Breast epithelium (tissue), 4 donors: ENCODE results near the gene ARHGAP45. TPM values are rescaled to one million over a fixed set of nuclear protein-coding genes. Genes with fewer than 3 reads are reported as not detected.

Source experiments
- DNase-seq, 2 donors: peaks; one replicate each; pipeline ENCODE4 v3.0.0-alpha.2; 2019; ENCODE audit warnings: low spot score in 2 of 2
- H3K27ac ChIP-seq, 2 donors: fragments of 200-600 bp; sonication (generic) in 1 of 2; one replicate each; pipeline ENCODE4 v1.5.1; 2016 to 2019; ENCODE audit warnings: mild to moderate bottlenecking in 1 of 2
- H3K27me3 ChIP-seq, 2 donors: fragments of 200-600 bp; sonication (generic) in 1 of 2; one replicate each; pipeline versions ENCODE4 v1.5.1 to v1.6.0; 2017 to 2019; ENCODE audit warnings: control low read depth in 1 of 2, mild to moderate bottlenecking in 1 of 2
- H3K36me3 ChIP-seq: fragments of 200-600 bp; one replicate; pipeline ENCODE4 v1.5.1; 2019
- H3K4me1 ChIP-seq, 2 donors: fragments of 200-600 bp; sonication (generic); one replicate each; pipeline ENCODE4 v1.5.1; 2016 to 2019; ENCODE audit warnings: control low read depth in 1 of 2
- H3K4me3 ChIP-seq, 3 donors: fragments of 200-600 bp; sonication (generic); 1 replicate in 2 of 3; 2 replicates in 1 of 3; pipeline ENCODE4 v1.5.1; 2016 to 2019; ENCODE audit warnings: mild to moderate bottlenecking in 3 of 3, moderate library complexity in 2 of 3
- H3K9me3 ChIP-seq, 2 donors: fragments of 200-600 bp; sonication (generic) in 1 of 2; one replicate each; pipeline ENCODE4 v1.5.1; 2016 to 2019; ENCODE audit warnings: control low read depth in 1 of 2
- CTCF ChIP-seq, 3 donors: fragments of 450-650 bp; IDR thresholded peaks; one replicate each; pipeline ENCODE4 v1.5.1; 2016 to 2017; ENCODE audit warnings: antibody characterized with exemption in 3 of 3, mild to moderate bottlenecking in 3 of 3, moderate library complexity in 3 of 3
- POLR2A ChIP-seq: fragments of 450-650 bp; IDR thresholded peaks from one replicate; pipeline ENCODE4 v1.6.1; 2016; ENCODE audit warnings: antibody characterized with exemption, mild to moderate bottlenecking, moderate library complexity
- POLR2AphosphoS5 ChIP-seq, 3 donors: sonication (generic); formaldehyde crosslinking; IDR thresholded peaks; one replicate each; pipeline ENCODE4 v1.6.1; 2017; ENCODE audit warnings: antibody characterized with exemption in 3 of 3
- intact Hi-C: fragments of 100-400 bp; cut with DNase I; formaldehyde crosslinking; loops from one replicate; pipeline ENCODE4 v1.15.1; 2023; ENCODE audit warnings: low total_unique reads
- total RNA-seq, 3 donors: library from RNA; depleted of rRNA; stranded (reverse); fragments of >200 nt; gene quantifications; one replicate each; pipeline ENCODE4 v1.1.0, GENCODE V29; 2016

The ARHGAP45 gene
- total RNA-seq, 3 donors from 2014 or later = 18.7 to 43.2 (median 23.9) TPM

GRCh38 chr19:1037621-1038064 lies 29.3 kb upstream of the ARHGAP45 start:
- TF ChIP-seq CTCF (IDR thresholded peaks at IDR 0.05) (no peak), POLR2AphosphoS5 (IDR thresholded peaks at IDR 0.05) (no peak), POLR2A (no peak)
- Histone ChIP-seq H3K36me3 (no peaks in the 10 kb centered on the region), H3K27ac (peak overlapping the region; percentile 59 to 76), H3K27me3 (no peaks in the 10 kb centered on the region), H3K4me1 (peaks cover 0 to 13% of the 10 kb centered on the region in 2 donors), H3K4me3 (no peak overlapping the region), H3K9me3 (no peaks in the 10 kb centered on the region)
- DNase-seq = no peak
- intact Hi-C loops = no loop called here

- DNase-seq = no peak
- H3K9me3 ChIP-seq = no peaks in the 10 kb centered on the region
- TF ChIP-seq POLR2A = no peak
- no peak for TF ChIP-seq POLR2AphosphoS5 (IDR thresholded peaks at IDR 0.05)
- no peak for TF ChIP-seq CTCF (IDR thresholded peaks at IDR 0.05)
- H3K27ac ChIP-seq = peak overlapping the region in 1 of 2 donors; percentile 59
- H3K27me3 ChIP-seq = no peaks in the 10 kb centered on the region
- peak overlapping the region in 2 of 3 donors; percentile 62 to 63 for H3K4me3 ChIP-seq
- H3K4me1 ChIP-seq = peaks cover 0 to 13% of the 10 kb centered on the region in 2 donors
- intact Hi-C loops = no loop called here
- no peaks in the 10 kb centered on the region for H3K36me3 ChIP-seq
Measured at GRCh38 chr19:1038978-1039645, 27.9 kb upstream of the ARHGAP45 start.

DNA sequence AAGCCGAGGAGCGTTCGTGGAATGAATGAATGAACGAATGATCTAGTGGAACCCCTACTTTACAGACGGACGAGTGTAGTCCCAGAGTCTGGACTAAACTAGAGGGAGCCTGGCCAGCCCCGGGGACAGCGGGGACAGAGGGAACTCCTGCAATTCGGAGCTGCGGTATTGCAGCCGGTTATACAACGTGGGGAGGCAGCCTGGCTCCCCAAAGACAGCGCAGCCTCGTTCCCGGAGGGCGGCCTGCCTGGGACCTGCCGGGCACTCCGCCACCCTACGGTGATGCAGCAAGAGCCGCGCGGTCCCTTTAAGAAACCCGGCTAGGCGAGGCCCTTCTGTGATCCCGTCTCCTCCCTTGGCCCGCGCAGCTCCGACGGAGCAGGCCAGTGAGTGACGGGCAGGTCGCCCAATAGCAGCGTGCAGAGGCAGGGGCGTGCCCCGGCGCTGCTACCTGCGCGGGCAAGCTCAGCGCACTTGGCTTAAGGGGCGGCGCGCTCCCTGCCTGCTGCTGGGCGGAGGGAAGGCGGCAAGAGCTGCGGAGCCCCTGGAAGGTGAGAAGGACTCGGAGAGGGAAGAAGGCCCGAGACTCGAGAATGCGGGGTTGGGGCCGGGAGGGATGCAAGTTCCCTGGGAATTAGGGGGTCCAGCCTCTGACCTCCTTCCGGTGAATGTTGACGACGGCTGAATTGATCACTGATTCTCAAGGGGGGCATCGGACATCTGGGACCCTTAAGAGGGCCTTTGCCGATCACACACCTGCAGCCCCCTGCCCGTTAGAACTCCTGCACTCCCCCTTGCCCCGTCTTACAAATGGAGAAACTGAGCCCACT lies 27.1 kb upstream of the ARHGAP45 start, which contains the start of gene ABCA7:
TSS of gene ABCA7 (plus strand) at position 462 of the 830 bp plus-strand sequence. CDS start 1,255 bp downstream, outside the sequence.
- H3K27ac ChIP-seq = peak within 1 kb of the TSS in 1 of 2 donors; percentile 59
- no peaks in the 10 kb centered on the region for H3K27me3 ChIP-seq
- peaks cover 0 to 13% of the 10 kb centered on the region in 2 donors for H3K4me1 ChIP-seq
- H3K36me3 ChIP-seq = no peaks in the 10 kb centered on the region
- TF ChIP-seq POLR2AphosphoS5 (IDR thresholded peaks at IDR 0.05) (peak; percentile 62 to 80 (median 72)), POLR2A (no peak), CTCF (IDR thresholded peaks at IDR 0.05) (no peak)
- H3K9me3 ChIP-seq = no peaks in the 10 kb centered on the region
- H3K4me3 ChIP-seq = peak within 1 kb of the TSS; percentile 44 to 63 (median 62)
- DNase-seq = peak; percentile 98 to 99
- intact Hi-C loops = no loop called here

GRCh38 chr19:1040476-1041271 lies 26.3 kb upstream of the ARHGAP45 start:
- TF ChIP-seq CTCF (IDR thresholded peaks at IDR 0.05) (no peak), POLR2A (no peak), POLR2AphosphoS5 (IDR thresholded peaks at IDR 0.05) (no peak)

More at GRCh38 chr19:1040476-1041271, 26.3 kb upstream of the ARHGAP45 start:
- peaks cover 0 to 13% of the 10 kb centered on the region in 2 donors for H3K4me1 ChIP-seq
- no peaks in the 10 kb centered on the region for H3K9me3 ChIP-seq
- H3K4me3 ChIP-seq = peak overlapping the region; percentile 44 to 63 (median 62)
- no peaks in the 10 kb centered on the region for H3K27me3 ChIP-seq
- DNase-seq = peak; percentile 87 to 89
- no peaks in the 10 kb centered on the region for H3K36me3 ChIP-seq
- H3K27ac ChIP-seq = peak overlapping the region; percentile 36 to 61
- intact Hi-C loops = no loop called here
